ENCODE data around the gene CALN1. TPM values are rescaled to one million over a fixed set of nuclear protein-coding genes. Genes with fewer than 3 reads are reported as not detected.
A peak's percentile ranks its signal among the peaks of the same experiment; 100 is the strongest.

The CALN1 gene
- polyA plus RNA-seq, 1 donor (not counting 4 experiments of a cell fraction or from before 2014, with no cell fraction given) = not detected

DNA sequence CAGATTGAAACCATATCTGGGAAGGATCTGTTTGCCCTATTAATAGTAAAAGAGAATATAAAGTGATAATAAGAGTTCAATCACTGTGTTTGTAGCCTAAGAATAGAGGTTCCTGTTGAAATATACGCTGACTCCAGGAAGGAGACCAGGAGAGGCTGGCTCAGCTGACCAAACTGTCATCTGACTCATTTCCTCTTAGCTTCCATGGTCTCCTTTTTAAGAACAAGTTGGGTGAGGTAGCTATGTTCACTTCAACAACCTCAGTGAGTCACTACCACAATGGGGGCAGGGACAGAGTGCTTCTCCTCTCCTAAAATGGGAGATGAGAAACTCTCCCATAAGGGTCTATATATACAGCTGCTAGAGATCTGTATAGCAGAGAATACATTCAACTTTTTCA is 543.3 kb downstream of the CALN1 start:
- Histone ChIP-seq H3K4me2 (ENCODE audit: control insufficient read depth, extremely low read depth, insufficient read depth, low read depth, low read length) (peak overlapping the region; percentile 58), H4K20me1 (ENCODE audit: control insufficient read depth, extremely low read depth, insufficient read depth, low read length) (no peaks in the 10 kb centered on the region), H2AFZ (ENCODE audit: control insufficient read depth, low read length) (peak overlapping the region; percentile 93), H3K9me3 (ENCODE audit: control insufficient read depth, low read depth, low read length) (no peaks in the 10 kb centered on the region), H3K4me1 (ENCODE audit: control insufficient read depth, extremely low read depth, insufficient read depth, low read length) (peaks cover 6% of the 10 kb centered on the region), H3K27me3 (ENCODE audit: control insufficient read depth, extremely low read depth, insufficient read depth, low read length) (no peaks in the 10 kb centered on the region), H3K4me3 (ENCODE audit: control insufficient read depth in 2 of 3, extremely low read depth in 1 of 3, insufficient read depth in 2 of 3, low read depth in 1 of 3, low read length in 3 of 3) (peak overlapping the region in 1 of 3 experiments; percentile 29), H3K79me2 (ENCODE audit: control insufficient read depth, insufficient read depth, low read length) (no peaks in the 10 kb centered on the region), H3K9me1 (ENCODE audit: control insufficient read depth, extremely low read depth, insufficient read depth, low read length) (no peaks in the 10 kb centered on the region), H3K9ac (ENCODE audit: control insufficient read depth, extremely low read depth, insufficient read depth, low read length) (no peak overlapping the region), H3K27ac (ENCODE audit: control insufficient read depth, insufficient read depth, low read length) (peak overlapping the region; percentile 49), H3K36me3 (ENCODE audit: control insufficient read depth in 2 of 2, extremely low read depth in 1 of 2, insufficient read depth in 2 of 2, low read length in 2 of 2) (no peaks in the 10 kb centered on the region)
- DNase-seq (ENCODE audit: low read depth, low spot score) (peak; percentile 11), FAIRE-seq (peak; percentile 71)
- dilution Hi-C loops (cut with MboI; ENCODE audit: extremely low pct_ligation_motif_present, low sequenced_read_pairs) = no loop called here
- no peak for TF ChIP-seq EZH2 (IDR thresholded peaks at IDR 0.05; ENCODE audit: low read length)
- TF ChIP-seq, protein P1, sequence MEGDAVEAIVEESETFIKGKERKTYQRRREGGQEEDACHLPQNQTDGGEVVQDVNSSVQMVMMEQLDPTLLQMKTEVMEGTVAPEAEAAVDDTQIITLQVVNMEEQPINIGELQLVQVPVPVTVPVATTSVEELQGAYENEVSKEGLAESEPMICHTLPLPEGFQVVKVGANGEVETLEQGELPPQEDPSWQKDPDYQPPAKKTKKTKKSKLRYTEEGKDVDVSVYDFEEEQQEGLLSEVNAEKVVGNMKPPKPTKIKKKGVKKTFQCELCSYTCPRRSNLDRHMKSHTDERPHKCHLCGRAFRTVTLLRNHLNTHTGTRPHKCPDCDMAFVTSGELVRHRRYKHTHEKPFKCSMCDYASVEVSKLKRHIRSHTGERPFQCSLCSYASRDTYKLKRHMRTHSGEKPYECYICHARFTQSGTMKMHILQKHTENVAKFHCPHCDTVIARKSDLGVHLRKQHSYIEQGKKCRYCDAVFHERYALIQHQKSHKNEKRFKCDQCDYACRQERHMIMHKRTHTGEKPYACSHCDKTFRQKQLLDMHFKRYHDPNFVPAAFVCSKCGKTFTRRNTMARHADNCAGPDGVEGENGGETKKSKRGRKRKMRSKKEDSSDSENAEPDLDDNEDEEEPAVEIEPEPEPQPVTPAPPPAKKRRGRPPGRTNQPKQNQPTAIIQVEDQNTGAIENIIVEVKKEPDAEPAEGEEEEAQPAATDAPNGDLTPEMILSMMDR (optimal IDR thresholded peaks at IDR 0.05 in 1 of 3, IDR thresholded peaks at IDR 0.05 in 1 of 3, conservative IDR thresholded peaks at IDR 0.05 in 1 of 3; ENCODE audit: extremely low read depth in 1 of 3, insufficient read depth in 2 of 3, low read length in 3 of 3) = no peak

GRCh38 chr7:71867626-71868025 is 544.5 kb downstream of the CALN1 start:
- DNase-seq (ENCODE audit: low read depth, low spot score) = no peak
- no peaks in the 10 kb centered on the region for H3K79me2 ChIP-seq (ENCODE audit: control insufficient read depth, insufficient read depth, low read length)
- H4K20me1 ChIP-seq (ENCODE audit: control insufficient read depth, extremely low read depth, insufficient read depth, low read length) = no peaks in the 10 kb centered on the region
- no peak overlapping the region for H3K9ac ChIP-seq (ENCODE audit: control insufficient read depth, extremely low read depth, insufficient read depth, low read length)
- no peak overlapping the region for H3K4me2 ChIP-seq (ENCODE audit: control insufficient read depth, extremely low read depth, insufficient read depth, low read depth, low read length)
- peaks cover 6% of the 10 kb centered on the region for H3K4me1 ChIP-seq (ENCODE audit: control insufficient read depth, extremely low read depth, insufficient read depth, low read length)
- H3K27ac ChIP-seq (ENCODE audit: control insufficient read depth, insufficient read depth, low read length) = no peak overlapping the region
- dilution Hi-C loops (cut with MboI; ENCODE audit: extremely low pct_ligation_motif_present, low sequenced_read_pairs) = no loop called here
- H3K27me3 ChIP-seq (ENCODE audit: control insufficient read depth, extremely low read depth, insufficient read depth, low read length) = no peaks in the 10 kb centered on the region
- H3K9me1 ChIP-seq (ENCODE audit: control insufficient read depth, extremely low read depth, insufficient read depth, low read length) = no peaks in the 10 kb centered on the region
- FAIRE-seq = no peak
- no peak for TF ChIP-seq EZH2 (IDR thresholded peaks at IDR 0.05; ENCODE audit: low read length)
- TF ChIP-seq, protein P1 (optimal IDR thresholded peaks at IDR 0.05 in 1 of 3, IDR thresholded peaks at IDR 0.05 in 1 of 3, conservative IDR thresholded peaks at IDR 0.05 in 1 of 3; ENCODE audit: extremely low read depth in 1 of 3, insufficient read depth in 2 of 3, low read length in 3 of 3) = no peak
- no peaks in the 10 kb centered on the region for H3K9me3 ChIP-seq (ENCODE audit: control insufficient read depth, low read depth, low read length)
- no peaks in the 10 kb centered on the region for H3K36me3 ChIP-seq (ENCODE audit: control insufficient read depth in 2 of 2, extremely low read depth in 1 of 2, insufficient read depth in 2 of 2, low read length in 2 of 2)
- no peak overlapping the region for H3K4me3 ChIP-seq (ENCODE audit: control insufficient read depth in 2 of 3, extremely low read depth in 1 of 3, insufficient read depth in 2 of 3, low read depth in 1 of 3, low read length in 3 of 3)
- H2AFZ ChIP-seq (ENCODE audit: control insufficient read depth, low read length) = no peak overlapping the region
